PFSK-1 (cell line): ENCODE results near the gene PROZ.

Experiments used
- FOXP2 ChIP-seq: optimal IDR thresholded peaks from 2 replicates; pipeline ENCODE3; 2011; ENCODE audit warnings: borderline replicate concordance, control low read depth, inconsistent platforms; ENCODE audit not compliant: insufficient read depth; ENCODE audit errors: extremely low read length, extremely low read depth
- POLR2AphosphoS5 ChIP-seq: IDR thresholded peaks from 2 replicates; pipeline ENCODE4 v1.6.1; 2012; ENCODE audit warnings: low read depth, mild to moderate bottlenecking, control low read depth, low read length, moderate library complexity
- REST ChIP-seq, 2 experiments: IDR thresholded peaks; 2 replicates each; pipeline versions ENCODE4 v1.6.1 to v1.8.0; 2011 to 2012; ENCODE audit warnings: low read depth in 2 of 2, low read length in 2 of 2, control low read depth in 1 of 2, inconsistent platforms in 1 of 2, mild to moderate bottlenecking in 1 of 2, moderate library complexity in 1 of 2; ENCODE audit not compliant: insufficient read depth in 1 of 2
- SIN3A ChIP-seq: IDR thresholded peaks from 2 replicates; pipeline ENCODE4 v1.6.1; 2012; ENCODE audit warnings: mild to moderate bottlenecking, low read length, moderate library complexity, borderline replicate concordance; ENCODE audit not compliant: insufficient read depth
- TAF1 ChIP-seq: IDR thresholded peaks from 2 replicates; pipeline ENCODE4 v1.6.1; 2012; ENCODE audit warnings: low read length, control low read depth, borderline replicate concordance; ENCODE audit not compliant: insufficient read depth

PROZ gene

GRCh38 chr13:113143466-113144254 lies 14.8 kb upstream of the PROZ start:
- TF ChIP-seq REST (IDR thresholded peaks at IDR 0.05; ENCODE audit: insufficient read depth in 1 of 2, low read depth in 2 of 2, low read length in 2 of 2) (no peak), POLR2AphosphoS5 (no peak), SIN3A (no peak), TAF1 (no peak)

GRCh38 chr13:113144255-113144629 lies 14.2 kb upstream of the PROZ start:
- TF ChIP-seq TAF1, result no peak
- TF ChIP-seq FOXP2, result no peak
- no peak for TF ChIP-seq REST (IDR thresholded peaks at IDR 0.05; ENCODE audit: insufficient read depth in 1 of 2, low read depth in 2 of 2, low read length in 2 of 2)
- no peak for TF ChIP-seq POLR2AphosphoS5
- no peak for TF ChIP-seq SIN3A

GRCh38 chr13:113145496-113145895 lies 13.0 kb upstream of the PROZ start:
- TF ChIP-seq REST (IDR thresholded peaks at IDR 0.05; ENCODE audit: insufficient read depth in 1 of 2, low read depth in 2 of 2, low read length in 2 of 2) (no peak), FOXP2 (no peak), SIN3A (no peak), POLR2AphosphoS5 (no peak), TAF1 (no peak)

- no peak for TF ChIP-seq TAF1
- TF ChIP-seq POLR2AphosphoS5, result no peak
- TF ChIP-seq REST (IDR thresholded peaks at IDR 0.05; ENCODE audit: insufficient read depth in 1 of 2, low read depth in 2 of 2, low read length in 2 of 2), result no peak
- no peak for TF ChIP-seq FOXP2
- no peak for TF ChIP-seq SIN3A
Observed at GRCh38 chr13:113145911-113146598, 12.4 kb upstream of the PROZ start.
